Neutrophil (primary cell): ENCODE data around the gene NUDT8.
A peak's percentile ranks its signal among the peaks of the same experiment; 100 is the strongest.

Source experiments
- H3K27ac ChIP-seq: fragments of 200-600 bp; sonication (generic); 2 replicates; pipeline ENCODE4 v1.5.1; 2016; ENCODE audit warnings: mild to moderate bottlenecking, moderate library complexity
- H3K27me3 ChIP-seq: fragments of 200-600 bp; sonication (generic); 2 replicates; pipeline ENCODE4 v1.6.0; 2016; ENCODE audit warnings: mild to moderate bottlenecking
- H3K36me3 ChIP-seq: fragments of 200-600 bp; sonication (generic); 2 replicates; pipeline ENCODE4 v1.5.1; 2017
- H3K4me1 ChIP-seq, 2 experiments: fragments of 200-600 bp in 1 of 2; sonication (generic) in 1 of 2; 1 replicate in 1 of 2; 2 replicates in 1 of 2; pipeline versions ENCODE4 v1.5.1 to v1.6.1; 2013 to 2016; ENCODE audit warnings: low read depth in 1 of 2, low read length in 1 of 2, mild to moderate bottlenecking in 1 of 2, moderate library complexity in 1 of 2; ENCODE audit not compliant: control insufficient read depth in 1 of 2, insufficient read depth in 1 of 2
- H3K4me3 ChIP-seq, 2 experiments: fragments of 200-600 bp in 1 of 2; sonication (generic) in 1 of 2; 1 replicate in 1 of 2; 2 replicates in 1 of 2; pipeline ENCODE4 v1.5.1; 2013 to 2016; ENCODE audit warnings: low read depth in 1 of 2, low read length in 1 of 2, mild to moderate bottlenecking in 1 of 2, moderate library complexity in 1 of 2
- H3K9me3 ChIP-seq: fragments of 200-600 bp; sonication (generic); 2 replicates; pipeline ENCODE4 v1.5.1; 2016
- CTCF ChIP-seq: fragments of 200-600 bp; sonication (generic); IDR thresholded peaks from 2 replicates; pipeline ENCODE4 v1.5.1; 2016; ENCODE audit warnings: antibody characterized with exemption

Gene NUDT8

DNA sequence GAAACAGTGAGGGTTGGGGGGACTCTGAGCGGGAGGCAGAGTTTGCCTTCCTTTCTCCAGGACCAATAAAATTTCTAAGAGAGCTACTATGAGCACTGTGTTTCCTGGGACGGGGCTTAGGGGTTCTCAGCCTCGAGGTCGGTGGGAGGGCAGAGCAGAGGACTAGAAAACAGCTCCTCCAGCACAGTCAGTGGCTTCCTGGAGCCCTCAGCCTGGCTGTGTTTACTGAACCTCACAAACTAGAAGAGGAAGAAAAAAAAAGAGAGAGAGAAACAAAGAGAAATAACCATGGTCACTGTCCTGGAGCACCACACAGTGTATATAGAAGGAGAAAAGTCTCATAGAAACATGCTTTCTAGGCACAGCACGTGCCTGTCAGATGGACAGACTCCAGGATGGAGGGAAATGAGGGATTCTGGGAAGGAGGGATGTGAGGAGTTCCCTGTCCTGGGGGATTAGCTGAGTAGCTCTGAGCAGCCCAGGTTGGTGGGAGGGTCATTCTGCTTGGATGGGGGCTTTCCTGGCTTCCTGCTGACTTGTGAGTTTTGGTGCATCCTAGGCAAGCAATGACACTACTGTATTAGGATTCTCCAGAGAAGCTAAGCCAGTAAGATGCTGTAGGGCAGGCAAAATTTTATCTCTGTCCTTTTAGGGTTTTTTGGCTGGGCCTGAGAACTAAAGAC lies 43.0 kb downstream of the NUDT8 start:
- no peaks in the 10 kb centered on the region for H3K9me3 ChIP-seq
- H3K4me1 ChIP-seq, result peaks cover 5 to 26% of the 10 kb centered on the region in 2 experiments
- H3K36me3 ChIP-seq, result peaks cover 7% of the 10 kb centered on the region
- TF ChIP-seq CTCF, result no peak
- no peak overlapping the region for H3K4me3 ChIP-seq
- H3K27me3 ChIP-seq, result no peaks in the 10 kb centered on the region
- no peak overlapping the region for H3K27ac ChIP-seq

- Histone ChIP-seq H3K9me3 (no peaks in the 10 kb centered on the region), H3K4me3 (no peak overlapping the region), H3K4me1 (peaks cover 5 to 26% of the 10 kb centered on the region in 2 experiments), H3K27ac (no peak overlapping the region), H3K27me3 (peaks cover 2% of the 10 kb centered on the region), H3K36me3 (peaks cover 7% of the 10 kb centered on the region)
- no peak for TF ChIP-seq CTCF
These were observed 43.8 kb downstream of the NUDT8 start for GRCh38 chr11:67585911-67586310.

- TF ChIP-seq CTCF, result no peak
- Histone ChIP-seq H3K9me3 (no peaks in the 10 kb centered on the region), H3K36me3 (peaks cover 7% of the 10 kb centered on the region), H3K4me1 (peaks cover 5 to 26% of the 10 kb centered on the region in 2 experiments), H3K4me3 (no peak overlapping the region), H3K27me3 (peaks cover 9% of the 10 kb centered on the region), H3K27ac (no peak overlapping the region)
These were observed 44.6 kb downstream of the NUDT8 start for GRCh38 chr11:67584881-67585873.

DNA sequence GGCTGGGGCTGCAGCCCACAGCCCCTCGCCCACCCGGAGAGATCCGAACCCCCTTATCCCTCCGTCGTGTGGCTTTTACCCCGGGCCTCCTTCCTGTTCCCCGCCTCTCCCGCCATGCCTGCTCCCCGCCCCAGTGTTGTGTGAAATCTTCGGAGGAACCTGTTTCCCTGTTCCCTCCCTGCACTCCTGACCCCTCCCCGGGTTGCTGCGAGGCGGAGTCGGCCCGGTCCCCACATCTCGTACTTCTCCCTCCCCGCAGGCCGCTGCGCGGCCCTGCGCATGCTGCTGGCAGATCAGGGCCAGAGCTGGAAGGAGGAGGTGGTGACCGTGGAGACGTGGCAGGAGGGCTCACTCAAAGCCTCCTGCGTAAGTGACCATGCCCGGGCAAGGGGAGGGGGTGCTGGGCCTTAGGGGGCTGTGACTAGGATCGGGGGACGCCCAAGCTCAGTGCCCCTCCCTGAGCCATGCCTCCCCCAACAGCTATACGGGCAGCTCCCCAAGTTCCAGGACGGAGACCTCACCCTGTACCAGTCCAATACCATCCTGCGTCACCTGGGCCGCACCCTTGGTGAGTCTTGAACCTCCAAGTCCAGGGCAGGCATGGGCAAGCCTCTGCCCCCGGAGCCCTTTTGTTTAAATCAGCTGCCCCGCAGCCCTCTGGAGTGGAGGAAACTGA lies 45.4 kb downstream of the NUDT8 start:
- peak overlapping the region; percentile 56 for H3K27ac ChIP-seq
- H3K36me3 ChIP-seq, result peaks cover 7% of the 10 kb centered on the region
- no peak for TF ChIP-seq CTCF
- H3K4me3 ChIP-seq, result peak overlapping the region; percentile 59 to 64
- H3K9me3 ChIP-seq, result no peaks in the 10 kb centered on the region
- H3K27me3 ChIP-seq, result peaks cover 18% of the 10 kb centered on the region
- H3K4me1 ChIP-seq, result peaks cover 5 to 29% of the 10 kb centered on the region in 2 experiments
